Memory B cell (primary cell): Measurements from ENCODE around the gene PTGIS.

Experiments used
- ATAC-seq: fragments of 150-1000 bp; cut with Tn5 transposase; 2 replicates; pipeline ENCODE4 v1.10.0; 2021; ENCODE audit warnings: low read depth, mild to moderate bottlenecking, moderate library complexity
- DNase-seq, 2 donors: peaks; one replicate each; pipeline ENCODE4 v3.0.0; 2022; ENCODE audit warnings: low spot score in 2 of 2
- H3K27ac Mint-ChIP-seq: one replicate; pipeline ENCODE4 v1.8.0; 2022; ENCODE audit warnings: mild to moderate bottlenecking, moderate library complexity, mixed read lengths
- H3K27me3 Mint-ChIP-seq: one replicate; pipeline ENCODE4 v1.8.0; 2022; ENCODE audit warnings: mixed read lengths
- H3K36me3 Mint-ChIP-seq: one replicate; pipeline ENCODE4 v1.8.0; 2022; ENCODE audit warnings: mild to moderate bottlenecking, mixed read lengths
- H3K4me1 Mint-ChIP-seq: one replicate; pipeline ENCODE4 v1.8.0; 2022; ENCODE audit warnings: mixed read lengths
- H3K4me3 Mint-ChIP-seq: one replicate; pipeline ENCODE4 v1.8.0; 2022; ENCODE audit warnings: mild to moderate bottlenecking, moderate library complexity, mixed read lengths
- H3K9me3 Mint-ChIP-seq: one replicate; pipeline ENCODE4 v1.8.0; 2022; ENCODE audit warnings: mixed read lengths

The PTGIS gene

GRCh38 chr20:49562311-49563014, 5.5 kb downstream of the PTGIS start:
- no peak for DNase-seq
- ATAC-seq, result no peak
- H3K4me1 Mint-ChIP-seq, result no peaks in the 10 kb centered on the region
- no peaks in the 10 kb centered on the region for H3K9me3 Mint-ChIP-seq
- H3K27me3 Mint-ChIP-seq, result peaks cover 36% of the 10 kb centered on the region
- H3K36me3 Mint-ChIP-seq, result no peaks in the 10 kb centered on the region
- no peak overlapping the region for H3K4me3 Mint-ChIP-seq
- no peak overlapping the region for H3K27ac Mint-ChIP-seq

- Mint-ChIP-seq H3K4me1 (no peaks in the 10 kb centered on the region), H3K9me3 (peaks cover 1% of the 10 kb centered on the region), H3K27me3 (peaks cover 38% of the 10 kb centered on the region), H3K36me3 (no peaks in the 10 kb centered on the region), H3K4me3 (no peak overlapping the region), H3K27ac (no peak overlapping the region)
- DNase-seq (no peak), ATAC-seq (no peak)
Observed at GRCh38 chr20:49561806-49562205, 6.1 kb downstream of the PTGIS start.

- H3K27ac Mint-ChIP-seq, result no peak overlapping the region
- H3K4me1 Mint-ChIP-seq, result no peaks in the 10 kb centered on the region
- H3K27me3 Mint-ChIP-seq, result peaks cover 35% of the 10 kb centered on the region
- DNase-seq, result no peak
- no peaks in the 10 kb centered on the region for H3K36me3 Mint-ChIP-seq
- ATAC-seq, result no peak
- H3K4me3 Mint-ChIP-seq, result no peak overlapping the region
- H3K9me3 Mint-ChIP-seq, result peaks cover 1% of the 10 kb centered on the region
Observed at GRCh38 chr20:49561256-49561655, 6.7 kb downstream of the PTGIS start.

- H3K27ac Mint-ChIP-seq, result no peak overlapping the region
- no peaks in the 10 kb centered on the region for H3K4me1 Mint-ChIP-seq
- H3K27me3 Mint-ChIP-seq, result peaks cover 29% of the 10 kb centered on the region
- H3K36me3 Mint-ChIP-seq, result no peaks in the 10 kb centered on the region
- ATAC-seq (no peak), DNase-seq (no peak)
- peaks cover 1% of the 10 kb centered on the region for H3K9me3 Mint-ChIP-seq
- H3K4me3 Mint-ChIP-seq, result no peak overlapping the region
Observed at GRCh38 chr20:49560646-49561045, 7.3 kb downstream of the PTGIS start.

GRCh38 chr20:49560186-49560585, 7.8 kb downstream of the PTGIS start:
- no peaks in the 10 kb centered on the region for H3K36me3 Mint-ChIP-seq
- no peaks in the 10 kb centered on the region for H3K4me1 Mint-ChIP-seq
- H3K4me3 Mint-ChIP-seq, result no peak overlapping the region
- H3K27ac Mint-ChIP-seq, result no peak overlapping the region
- peaks cover 28% of the 10 kb centered on the region for H3K27me3 Mint-ChIP-seq
- DNase-seq, result no peak
- H3K9me3 Mint-ChIP-seq, result peaks cover 1% of the 10 kb centered on the region
- ATAC-seq, result no peak

GRCh38 chr20:49559411-49560081, 8.4 kb downstream of the PTGIS start:
- Mint-ChIP-seq H3K4me1 (no peaks in the 10 kb centered on the region), H3K36me3 (no peaks in the 10 kb centered on the region), H3K27ac (no peak overlapping the region), H3K9me3 (peaks cover 1% of the 10 kb centered on the region), H3K27me3 (peaks cover 28% of the 10 kb centered on the region), H3K4me3 (no peak overlapping the region)
- DNase-seq (no peak), ATAC-seq (no peak)

- DNase-seq, result no peak
- H3K9me3 Mint-ChIP-seq, result peaks cover 1% of the 10 kb centered on the region
- H3K4me1 Mint-ChIP-seq, result no peaks in the 10 kb centered on the region
- no peak for ATAC-seq
- H3K27ac Mint-ChIP-seq, result no peak overlapping the region
- peaks cover 28% of the 10 kb centered on the region for H3K27me3 Mint-ChIP-seq
- no peaks in the 10 kb centered on the region for H3K36me3 Mint-ChIP-seq
- no peak overlapping the region for H3K4me3 Mint-ChIP-seq
Observed at GRCh38 chr20:49558826-49559225, 9.1 kb downstream of the PTGIS start.

- no peak overlapping the region for H3K4me3 Mint-ChIP-seq
- DNase-seq, result no peak
- no peak overlapping the region for H3K27ac Mint-ChIP-seq
- no peaks in the 10 kb centered on the region for H3K36me3 Mint-ChIP-seq
- no peaks in the 10 kb centered on the region for H3K4me1 Mint-ChIP-seq
- H3K9me3 Mint-ChIP-seq, result peaks cover 1% of the 10 kb centered on the region
- no peak for ATAC-seq
- peaks cover 19% of the 10 kb centered on the region for H3K27me3 Mint-ChIP-seq
Observed at GRCh38 chr20:49557449-49557848, 10.5 kb downstream of the PTGIS start.

- H3K4me3 Mint-ChIP-seq, result no peak overlapping the region
- H3K27ac Mint-ChIP-seq, result no peak overlapping the region
- no peak for DNase-seq
- no peak for ATAC-seq
- H3K36me3 Mint-ChIP-seq, result no peaks in the 10 kb centered on the region
- no peaks in the 10 kb centered on the region for H3K4me1 Mint-ChIP-seq
- peaks cover 1% of the 10 kb centered on the region for H3K9me3 Mint-ChIP-seq
- peaks cover 22% of the 10 kb centered on the region for H3K27me3 Mint-ChIP-seq
Observed at GRCh38 chr20:49556621-49557020, 11.3 kb downstream of the PTGIS start.

GRCh38 chr20:49549801-49550551, 18.0 kb downstream of the PTGIS start:
- peaks cover 3% of the 10 kb centered on the region for H3K36me3 Mint-ChIP-seq
- ATAC-seq (no peak), DNase-seq (no peak)
- no peak overlapping the region for H3K27ac Mint-ChIP-seq
- no peaks in the 10 kb centered on the region for H3K4me1 Mint-ChIP-seq
- H3K9me3 Mint-ChIP-seq, result peaks cover 3% of the 10 kb centered on the region
- no peak overlapping the region for H3K4me3 Mint-ChIP-seq
- peaks cover 8% of the 10 kb centered on the region for H3K27me3 Mint-ChIP-seq

- Mint-ChIP-seq H3K27me3 (peaks cover 10% of the 10 kb centered on the region), H3K4me1 (no peaks in the 10 kb centered on the region), H3K27ac (no peak overlapping the region), H3K36me3 (peaks cover 3% of the 10 kb centered on the region), H3K4me3 (no peak overlapping the region), H3K9me3 (peaks cover 3% of the 10 kb centered on the region)
- ATAC-seq (no peak), DNase-seq (no peak)
Observed at GRCh38 chr20:49548371-49548947, 19.5 kb downstream of the PTGIS start.

GRCh38 chr20:49545572-49545971, 22.4 kb downstream of the PTGIS start:
- Mint-ChIP-seq H3K9me3 (peaks cover 3% of the 10 kb centered on the region), H3K27ac (no peak overlapping the region)

GRCh38 chr20:49544535-49544934, 23.4 kb downstream of the PTGIS start:
- Mint-ChIP-seq H3K36me3 (peaks cover 3% of the 10 kb centered on the region), H3K27ac (no peak overlapping the region), H3K4me3 (no peak overlapping the region), H3K4me1 (peaks cover 3% of the 10 kb centered on the region), H3K9me3 (peaks cover 3% of the 10 kb centered on the region), H3K27me3 (peaks cover 15% of the 10 kb centered on the region)
- ATAC-seq, result no peak
- no peak for DNase-seq

More at GRCh38 chr20:49545572-49545971, 22.4 kb downstream of the PTGIS start:
- no peak for DNase-seq
- Mint-ChIP-seq H3K4me3 (no peak overlapping the region), H3K27me3 (peaks cover 7% of the 10 kb centered on the region), H3K36me3 (peaks cover 3% of the 10 kb centered on the region), H3K4me1 (peaks cover 3% of the 10 kb centered on the region)
- no peak for ATAC-seq

- ATAC-seq (no peak), DNase-seq (no peak)
- H3K4me1 Mint-ChIP-seq, result peaks cover 3% of the 10 kb centered on the region
- H3K27me3 Mint-ChIP-seq, result peaks cover 15% of the 10 kb centered on the region
- H3K9me3 Mint-ChIP-seq, result peaks cover 3% of the 10 kb centered on the region
- H3K4me3 Mint-ChIP-seq, result no peak overlapping the region
- H3K36me3 Mint-ChIP-seq, result peaks cover 3% of the 10 kb centered on the region
- H3K27ac Mint-ChIP-seq, result no peak overlapping the region
Observed at GRCh38 chr20:49543858-49544437, 24.0 kb downstream of the PTGIS start.
